Endothelial cell of umbilical vein (primary cell): ENCODE results near the gene MC5R. TPM values are rescaled to one million over a fixed set of nuclear protein-coding genes. Genes with fewer than 3 reads are reported as not detected.

Experiments used
- BruUV-seq: library from RNA; stranded (reverse); fragments of 400-500 nt; replicated peaks from 2 replicates; lab custom pipeline; 2021; lab: Mats Ljungman, UMichigan
- CTCF ChIA-PET: fragments of 300-600, 350-600 bp; sonication (Branson Sonifier 250); formaldehyde crosslinking; loops from one replicate; lab custom pipeline; 2021; ENCODE audit warnings: antibody characterized with exemption, inconsistent platforms; lab: Charles Lee
- POLR2A ChIA-PET: fragments of 300-600, 350-600 bp; sonication (Branson Sonifier 250); formaldehyde crosslinking; loops from one replicate; lab custom pipeline; 2021; ENCODE audit warnings: antibody characterized with exemption, inconsistent platforms; lab: Charles Lee
- DNase-seq: peaks from one replicate; pipeline ENCODE4 v3.0.0-alpha.2; 2011; ENCODE audit warnings: low read depth, low spot score
- FAIRE-seq: peaks from 2 replicates; lab custom pipeline; 2011; peaks lifted over from hg19 to GRCh38; lab: Jason Lieb, UNC
- H2AFZ ChIP-seq: 2 replicates; pipeline ENCODE4 v1.6.0; 2012; ENCODE audit warnings: low read depth, low read length, control low read depth, inconsistent platforms
- H3K27ac ChIP-seq: 2 replicates; pipeline ENCODE4 v1.5.1; 2011; ENCODE audit warnings: low read depth, mild to moderate bottlenecking, control low read depth, low read length, moderate library complexity; ENCODE audit not compliant: insufficient read depth
- H3K27me3 ChIP-seq, 2 experiments: 2 replicates each; pipeline versions ENCODE4 v1.6.0 to v1.6.1; 2011; ENCODE audit warnings: low read length in 2 of 2, mixed read lengths in 1 of 2; ENCODE audit not compliant: control insufficient read depth in 2 of 2, insufficient read depth in 2 of 2
- H3K36me3 ChIP-seq, 2 experiments: 2 replicates in 1 of 2; 3 replicates in 1 of 2; pipeline ENCODE4 v1.5.1; 2011; ENCODE audit warnings: low read length in 2 of 2, mild to moderate bottlenecking in 1 of 2, moderate library complexity in 1 of 2; ENCODE audit not compliant: control insufficient read depth in 2 of 2, insufficient read depth in 2 of 2; ENCODE audit errors: extremely low read depth in 1 of 2
- H3K4me1 ChIP-seq: 3 replicates; pipeline ENCODE4 v1.5.1; 2011; ENCODE audit warnings: mild to moderate bottlenecking, low read length; ENCODE audit not compliant: control insufficient read depth, insufficient read depth; ENCODE audit errors: extremely low read depth
- H3K4me2 ChIP-seq: 2 replicates; pipeline ENCODE4 v1.6.1; 2011; ENCODE audit warnings: low read length, control low read depth, mixed read lengths; ENCODE audit not compliant: insufficient read depth
- H3K4me3 ChIP-seq, 3 experiments: fragments of 200-600 bp in 1 of 3; sonication (generic), shearing (Covaris generic) in 1 of 3; replicated peaks in 1 of 3; 2 replicates each; pipeline ENCODE4 v1.5.1; 2011 to 2016; ENCODE audit warnings: control low read depth in 3 of 3, low read length in 3 of 3, mild to moderate bottlenecking in 2 of 3, inconsistent platforms in 1 of 3, low read depth in 1 of 3, moderate library complexity in 1 of 3; ENCODE audit not compliant: insufficient read depth in 1 of 3
- H3K79me2 ChIP-seq: 2 replicates; pipeline ENCODE4 v1.6.0; 2012; ENCODE audit warnings: low read length, inconsistent platforms; ENCODE audit not compliant: control insufficient read depth, insufficient read depth
- H3K9ac ChIP-seq: replicated peaks from 2 replicates; pipeline ENCODE3; 2011; ENCODE audit warnings: low read length, control low read depth; ENCODE audit not compliant: insufficient read depth; ENCODE audit errors: extremely low read depth
- H3K9me1 ChIP-seq: replicated peaks from 3 replicates; pipeline ENCODE4 v1.6.0; 2011; ENCODE audit warnings: mild to moderate bottlenecking, low read length; ENCODE audit not compliant: control insufficient read depth, insufficient read depth; ENCODE audit errors: extremely low read depth
- H3K9me3 ChIP-seq: replicated peaks from 2 replicates; pipeline ENCODE4 v1.5.1; 2012; ENCODE audit warnings: low read length, inconsistent platforms; ENCODE audit not compliant: control insufficient read depth, insufficient read depth
- H4K20me1 ChIP-seq: replicated peaks from 2 replicates; pipeline ENCODE3; 2011; ENCODE audit warnings: mild to moderate bottlenecking, low read length; ENCODE audit not compliant: control insufficient read depth, insufficient read depth; ENCODE audit errors: extremely low read depth
- EZH2 ChIP-seq: IDR thresholded peaks from 2 replicates; pipeline ENCODE4 v1.6.1; 2012; ENCODE audit warnings: borderline replicate concordance, low read depth, mild to moderate bottlenecking, moderate library complexity, low read length, inconsistent platforms; ENCODE audit not compliant: severe bottlenecking
- FOS ChIP-seq: IDR thresholded peaks from 2 replicates; pipeline ENCODE4 v1.6.1; 2011; ENCODE audit warnings: mild to moderate bottlenecking, low read length, moderate library complexity, borderline replicate concordance; ENCODE audit not compliant: insufficient read depth
- POLR2A ChIP-seq: IDR thresholded peaks from 2 replicates; pipeline ENCODE4 v1.6.1; 2012; ENCODE audit warnings: low read depth, mild to moderate bottlenecking, control low read depth, low read length
- dilution Hi-C: fragments of 300-500 bp; cut with MboI; formaldehyde crosslinking; loops from one replicate; pipeline ENCODE4 v1.15.0; 2019; ENCODE audit warnings: low sequenced_read_pairs; ENCODE audit not compliant: extremely low pct_ligation_motif_present
- intact Hi-C: fragments of 100-400 bp; cut with micrococcal nuclease; formaldehyde crosslinking; loops from one replicate; pipeline ENCODE4 v1.10.0; 2022
- polyA plus RNA-seq, 4 experiments: library from polyadenylated mRNA; depleted of rRNA in 3 of 4; stranded (reverse) in 3 of 4; unstranded in 1 of 4; fragments of >200 nt; gene quantifications; 2 replicates each; pipeline versions ENCODE4 v1.2.1 to v1.2.3, GENCODE V29; 2011 to 2012; ENCODE audit warnings: missing spikeins in 1 of 4
- total RNA-seq: library from RNA; stranded (reverse); gene quantifications from 2 replicates; pipeline ENCODE4 v1.2.3, GENCODE V29; 2021

Gene MC5R
- total and polyA plus RNA-seq, 2 donors (not counting 3 experiments of a cell fraction or from before 2014, with no cell fraction given), result not detected

- no TSS peak for BruUV-seq
- CTCF ChIA-PET, result no interaction called here
- Histone ChIP-seq H3K79me2 (no peaks in the 10 kb centered on the region), H2AFZ (no peak overlapping the region), H3K9me3 (no peaks in the 10 kb centered on the region), H3K4me2 (no peak overlapping the region), H3K9ac (no peak overlapping the region), H3K27ac (no peak overlapping the region), H3K4me3 (no peak overlapping the region), H4K20me1 (no peaks in the 10 kb centered on the region), H3K27me3 (peaks cover 2 to 3% of the 10 kb centered on the region in 2 experiments), H3K9me1 (no peaks in the 10 kb centered on the region), H3K4me1 (no peaks in the 10 kb centered on the region), H3K36me3 (no peaks in the 10 kb centered on the region)
- no peak for FAIRE-seq
- no peak for TF ChIP-seq EZH2
- TF ChIP-seq FOS, result no peak
- no peak for TF ChIP-seq POLR2A
- DNase-seq, result no peak
- dilution Hi-C loops, result no loop called here
- POLR2A ChIA-PET, result no interaction called here
- intact Hi-C loops, result no loop called here
These were observed 48.4 kb downstream of the MC5R start for GRCh38 chr18:13872373-13872772.

DNA sequence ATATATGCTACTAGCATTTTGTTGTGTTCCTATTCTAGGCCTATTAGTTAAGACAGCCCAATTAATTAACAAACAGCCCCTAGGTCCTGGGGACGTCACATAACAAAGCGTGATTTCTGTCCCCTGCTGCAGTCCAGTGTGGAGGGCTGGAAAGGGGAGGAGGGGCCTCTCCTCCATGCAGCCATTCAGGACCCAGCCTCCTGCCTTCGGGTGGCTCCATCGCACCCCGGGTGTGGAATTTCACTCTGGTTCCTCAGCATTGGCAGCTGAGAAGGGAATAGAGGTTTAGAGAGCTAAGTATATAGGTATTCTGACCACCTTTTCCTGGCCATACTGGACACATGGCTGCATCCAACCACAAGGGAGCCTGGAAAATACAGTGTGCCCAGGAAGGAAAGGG is 49.0 kb downstream of the MC5R start:
- CTCF ChIA-PET, result no interaction called here
- H3K79me2 ChIP-seq, result no peaks in the 10 kb centered on the region
- no peak overlapping the region for H3K4me2 ChIP-seq
- FAIRE-seq (no peak), DNase-seq (no peak)
- POLR2A ChIA-PET, result no interaction called here
- H3K4me3 ChIP-seq, result no peak overlapping the region
- no peaks in the 10 kb centered on the region for H3K36me3 ChIP-seq
- H3K27ac ChIP-seq, result no peak overlapping the region
- no peaks in the 10 kb centered on the region for H3K9me3 ChIP-seq
- TF ChIP-seq EZH2 (no peak), POLR2A (no peak)
- H3K4me1 ChIP-seq, result no peaks in the 10 kb centered on the region
- no peaks in the 10 kb centered on the region for H3K9me1 ChIP-seq
- peaks cover 2 to 3% of the 10 kb centered on the region in 2 experiments for H3K27me3 ChIP-seq
- intact Hi-C loops (no loop called here), dilution Hi-C loops (no loop called here)
- H2AFZ ChIP-seq, result no peak overlapping the region
- no peaks in the 10 kb centered on the region for H4K20me1 ChIP-seq
- no peak overlapping the region for H3K9ac ChIP-seq
- no TSS peak for BruUV-seq
